DOHH2 (cell line): ENCODE measurements around the gene SLC51A.

Experiments used
- H3F3A ChIP-seq: fragments of 200-600 bp; sonication (generic), shearing (Covaris generic); 2 replicates; pipeline ENCODE4 v1.6.0; 2016; ENCODE audit warnings: antibody characterized with exemption, mild to moderate bottlenecking; ENCODE audit not compliant: control insufficient read depth, insufficient read depth
- H3K27ac ChIP-seq: fragments of 200-600 bp; sonication (generic); 2 replicates; pipeline ENCODE4 v1.5.1; 2014; ENCODE audit warnings: low read depth, mild to moderate bottlenecking, low read length, moderate library complexity
- H3K27me3 ChIP-seq: fragments of 200-600 bp; sonication (generic); 2 replicates; pipeline ENCODE4 v1.6.1; 2014; ENCODE audit warnings: mild to moderate bottlenecking, low read length, mixed read lengths; ENCODE audit not compliant: control insufficient read depth
- H3K36me3 ChIP-seq: fragments of 200-600 bp; sonication (generic); 2 replicates; pipeline ENCODE4 v1.6.1; 2014; ENCODE audit warnings: mild to moderate bottlenecking, low read length, moderate library complexity, mixed read lengths; ENCODE audit not compliant: control insufficient read depth
- H3K4me1 ChIP-seq: fragments of 200-600 bp; sonication (generic); 2 replicates; pipeline ENCODE4 v1.6.1; 2014; ENCODE audit warnings: mild to moderate bottlenecking, low read length, mixed read lengths; ENCODE audit not compliant: control insufficient read depth
- H3K4me2 ChIP-seq: fragments of 200-600 bp; sonication (generic); 2 replicates; pipeline ENCODE4 v1.6.0; 2014; ENCODE audit warnings: mild to moderate bottlenecking, low read length, moderate library complexity
- H3K4me3 ChIP-seq: fragments of 200-600 bp; sonication (generic); 2 replicates; pipeline ENCODE4 v1.5.1; 2014; ENCODE audit warnings: mild to moderate bottlenecking, low read length, mixed read lengths
- H3K79me2 ChIP-seq: fragments of 200-600 bp; sonication (generic); 2 replicates; pipeline ENCODE4 v1.6.1; 2014; ENCODE audit warnings: mild to moderate bottlenecking, low read length, mixed read lengths; ENCODE audit not compliant: control insufficient read depth
- H3K9me2 ChIP-seq: fragments of 200-600 bp; sonication (generic); replicated peaks from 2 replicates; pipeline ENCODE4 v1.6.1; 2014; ENCODE audit warnings: mild to moderate bottlenecking, low read length, mixed read lengths; ENCODE audit not compliant: control insufficient read depth
- H3K9me3 ChIP-seq: fragments of 200-600 bp; sonication (generic); 2 replicates; pipeline ENCODE4 v1.6.1; 2014; ENCODE audit warnings: antibody characterized with exemption, low read length, mixed read lengths; ENCODE audit not compliant: control insufficient read depth, insufficient read depth
- H4K20me1 ChIP-seq: fragments of 200-600 bp; sonication (generic); 2 replicates; pipeline ENCODE4 v1.6.0; 2014; ENCODE audit warnings: low read depth, mild to moderate bottlenecking, antibody characterized with exemption, low read length, moderate library complexity; ENCODE audit not compliant: control insufficient read depth, insufficient read depth
- EZH2phosphoT487 ChIP-seq: fragments of 200-600 bp; sonication (generic); IDR thresholded peaks from 2 replicates; pipeline ENCODE4 v1.6.1; 2017; ENCODE audit warnings: borderline replicate concordance, mild to moderate bottlenecking, antibody characterized with exemption, low read length, moderate library complexity, mixed read lengths
- TF ChIP-seq, protein P1 (sequence below): fragments of 200-600 bp; sonication (generic); IDR thresholded peaks from one replicate; pipeline ENCODE4 v1.5.1; 2014; ENCODE audit warnings: antibody characterized with exemption, mild to moderate bottlenecking, low read depth, low read length; ENCODE audit not compliant: poor library complexity, severe bottlenecking

Gene SLC51A

DNA sequence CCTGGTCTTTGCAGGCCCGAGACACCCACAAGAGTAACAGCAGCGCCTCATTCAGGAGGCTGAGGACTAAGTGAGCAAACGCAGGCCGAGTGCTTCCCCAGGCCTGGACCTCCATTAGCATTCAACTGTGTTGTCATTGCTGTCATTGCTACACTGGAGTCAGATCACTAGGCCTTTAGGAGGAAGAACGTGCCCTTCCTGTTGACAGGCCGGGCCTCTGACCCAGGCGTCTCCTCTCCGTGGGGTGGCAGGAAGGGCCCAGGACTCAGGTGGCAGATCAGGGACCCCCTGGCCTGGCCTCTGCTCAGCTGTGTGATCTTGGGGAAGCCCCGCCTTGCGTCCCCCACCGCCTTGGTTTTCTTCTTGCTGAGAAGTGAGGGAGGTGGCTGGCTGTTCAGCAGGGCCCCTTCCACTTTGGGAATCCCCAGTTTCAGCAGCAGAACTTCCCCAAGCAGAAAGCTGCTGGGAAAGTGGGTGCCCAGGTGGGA lies 24.3 kb upstream of the SLC51A start:
- Histone ChIP-seq H3K27ac (peak overlapping the region; percentile 44), H3F3A (no peaks in the 10 kb centered on the region), H3K9me3 (no peaks in the 10 kb centered on the region), H3K9me2 (no peaks in the 10 kb centered on the region), H3K4me1 (peaks cover 41% of the 10 kb centered on the region), H3K4me3 (no peak overlapping the region), H3K4me2 (peak overlapping the region; percentile 45), H4K20me1 (no peaks in the 10 kb centered on the region), H3K27me3 (no peaks in the 10 kb centered on the region), H3K79me2 (no peaks in the 10 kb centered on the region), H3K36me3 (no peaks in the 10 kb centered on the region)
- TF ChIP-seq, protein P1, sequence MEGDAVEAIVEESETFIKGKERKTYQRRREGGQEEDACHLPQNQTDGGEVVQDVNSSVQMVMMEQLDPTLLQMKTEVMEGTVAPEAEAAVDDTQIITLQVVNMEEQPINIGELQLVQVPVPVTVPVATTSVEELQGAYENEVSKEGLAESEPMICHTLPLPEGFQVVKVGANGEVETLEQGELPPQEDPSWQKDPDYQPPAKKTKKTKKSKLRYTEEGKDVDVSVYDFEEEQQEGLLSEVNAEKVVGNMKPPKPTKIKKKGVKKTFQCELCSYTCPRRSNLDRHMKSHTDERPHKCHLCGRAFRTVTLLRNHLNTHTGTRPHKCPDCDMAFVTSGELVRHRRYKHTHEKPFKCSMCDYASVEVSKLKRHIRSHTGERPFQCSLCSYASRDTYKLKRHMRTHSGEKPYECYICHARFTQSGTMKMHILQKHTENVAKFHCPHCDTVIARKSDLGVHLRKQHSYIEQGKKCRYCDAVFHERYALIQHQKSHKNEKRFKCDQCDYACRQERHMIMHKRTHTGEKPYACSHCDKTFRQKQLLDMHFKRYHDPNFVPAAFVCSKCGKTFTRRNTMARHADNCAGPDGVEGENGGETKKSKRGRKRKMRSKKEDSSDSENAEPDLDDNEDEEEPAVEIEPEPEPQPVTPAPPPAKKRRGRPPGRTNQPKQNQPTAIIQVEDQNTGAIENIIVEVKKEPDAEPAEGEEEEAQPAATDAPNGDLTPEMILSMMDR = peak; percentile 15
- no peak for TF ChIP-seq EZH2phosphoT487

- H3K9me3 ChIP-seq = no peaks in the 10 kb centered on the region
- peak overlapping the region; percentile 45 for H3K4me2 ChIP-seq
- H3K4me1 ChIP-seq = peaks cover 36% of the 10 kb centered on the region
- no peaks in the 10 kb centered on the region for H3K36me3 ChIP-seq
- no peaks in the 10 kb centered on the region for H3K9me2 ChIP-seq
- peak overlapping the region; percentile 44 for H3K27ac ChIP-seq
- H3K4me3 ChIP-seq = no peak overlapping the region
- H4K20me1 ChIP-seq = no peaks in the 10 kb centered on the region
- H3K27me3 ChIP-seq = no peaks in the 10 kb centered on the region
- no peaks in the 10 kb centered on the region for H3K79me2 ChIP-seq
- TF ChIP-seq, protein P1 = no peak
- no peak for TF ChIP-seq EZH2phosphoT487
- H3F3A ChIP-seq = no peaks in the 10 kb centered on the region
Observed at GRCh38 chr3:196192524-196193051, 23.7 kb upstream of the SLC51A start.

DNA sequence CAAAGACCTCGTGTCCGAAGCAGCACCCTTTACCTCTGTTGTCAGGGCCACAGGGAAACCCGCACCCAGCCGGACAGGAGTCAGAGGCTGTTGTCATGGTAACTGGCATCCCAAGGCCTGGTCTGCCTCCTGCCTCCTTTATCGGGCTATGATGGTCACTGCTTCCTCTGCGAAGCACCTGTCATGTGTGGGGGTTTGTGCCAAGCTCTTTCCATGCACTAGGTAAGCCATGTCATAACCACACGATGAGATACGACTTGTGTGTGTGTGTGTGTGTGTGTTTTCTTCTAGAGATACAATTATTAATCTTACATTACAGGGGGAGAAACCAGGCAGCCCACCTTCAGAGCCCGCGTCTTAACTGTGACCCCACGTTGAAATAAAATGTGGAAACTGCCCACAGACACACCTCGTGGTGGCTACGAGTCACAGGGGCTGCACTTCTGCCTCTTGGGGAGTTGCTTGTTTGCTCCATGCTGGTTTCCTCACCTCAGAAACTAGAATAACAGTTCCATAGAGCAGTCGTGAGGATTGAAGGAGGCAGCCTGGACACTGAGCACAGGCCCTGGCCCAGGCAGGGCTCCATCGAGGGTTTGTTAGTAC lies 23.1 kb upstream of the SLC51A start:
- no peak for TF ChIP-seq EZH2phosphoT487
- TF ChIP-seq, protein P1 = no peak
- no peaks in the 10 kb centered on the region for H4K20me1 ChIP-seq
- no peaks in the 10 kb centered on the region for H3K27me3 ChIP-seq
- H3K27ac ChIP-seq = no peak overlapping the region
- H3F3A ChIP-seq = no peaks in the 10 kb centered on the region
- no peaks in the 10 kb centered on the region for H3K9me3 ChIP-seq
- H3K79me2 ChIP-seq = no peaks in the 10 kb centered on the region
- H3K9me2 ChIP-seq = no peaks in the 10 kb centered on the region
- H3K4me2 ChIP-seq = no peak overlapping the region
- no peaks in the 10 kb centered on the region for H3K36me3 ChIP-seq
- H3K4me1 ChIP-seq = peaks cover 36% of the 10 kb centered on the region
- H3K4me3 ChIP-seq = no peak overlapping the region
